Activated naive CD4-positive, alpha-beta T cell treated with anti-CD3 and anti-CD28 coated beads, Interleukin-2, amount 50 U/mL, for 72 hours (primary cell): Measurements from ENCODE around the gene MCC. TPM values are rescaled to one million over a fixed set of nuclear protein-coding genes. Genes with fewer than 3 reads are reported as not detected.

Source experiments
- ATAC-seq, 2 donors: fragments of 150-1000 bp; cut with Tn5 transposase; 2 replicates each; pipeline ENCODE4 v1.10.0; 2021; ENCODE audit warnings: mild to moderate bottlenecking in 2 of 2, moderate library complexity in 2 of 2
- DNase-seq, 2 donors: peaks; one replicate each; pipeline ENCODE4 v3.0.0; 2021 to 2022; ENCODE audit warnings: low spot score in 2 of 2
- H3K27ac Mint-ChIP-seq, 2 donors: one replicate each; pipeline ENCODE4 v1.8.0; 2022; ENCODE audit warnings: mild to moderate bottlenecking in 2 of 2, mixed read lengths in 2 of 2
- H3K36me3 Mint-ChIP-seq, 2 donors: one replicate each; pipeline ENCODE4 v1.8.0; 2022; ENCODE audit warnings: mixed read lengths in 2 of 2
- H3K9me3 Mint-ChIP-seq, 2 donors: one replicate each; pipeline ENCODE4 v1.8.0; 2022; ENCODE audit warnings: mixed read lengths in 2 of 2
- total RNA-seq, 2 donors: library from RNA; stranded (reverse); gene quantifications; one replicate each; pipeline ENCODE4 v1.2.3, GENCODE V29; 2022

Gene MCC
- total RNA-seq, 2 donors from 2014 or later = 0.89 to 3.3 TPM

GRCh38 chr5:113189291-113189690, 299.0 kb downstream of the MCC start:
- DNase-seq (no peak), ATAC-seq (no peak)
- Mint-ChIP-seq H3K36me3 (peaks cover 0 to 6% of the 10 kb centered on the region in 2 donors), H3K9me3 (peaks cover 0 to 4% of the 10 kb centered on the region in 2 donors), H3K27ac (no peak overlapping the region)

GRCh38 chr5:113188436-113188835, 299.8 kb downstream of the MCC start:
- Mint-ChIP-seq H3K27ac (peak overlapping the region in 1 of 2 donors; percentile 83), H3K9me3 (peaks cover 0 to 4% of the 10 kb centered on the region in 2 donors), H3K36me3 (no peaks in the 10 kb centered on the region)
- DNase-seq = no peak
- ATAC-seq = no peak

- ATAC-seq = no peak
- Mint-ChIP-seq H3K27ac (no peak overlapping the region), H3K36me3 (no peaks in the 10 kb centered on the region), H3K9me3 (peaks cover 0 to under 1% of the 10 kb centered on the region in 2 donors)
- no peak for DNase-seq
Observed at GRCh38 chr5:113187906-113188305, 300.3 kb downstream of the MCC start.

GRCh38 chr5:113186061-113186460, 302.2 kb downstream of the MCC start:
- Mint-ChIP-seq H3K36me3 (no peaks in the 10 kb centered on the region), H3K9me3 (no peaks in the 10 kb centered on the region), H3K27ac (no peak overlapping the region)
- ATAC-seq (no peak), DNase-seq (no peak)

- Mint-ChIP-seq H3K36me3 (no peaks in the 10 kb centered on the region), H3K27ac (no peak overlapping the region), H3K9me3 (no peaks in the 10 kb centered on the region)
- DNase-seq (no peak), ATAC-seq (no peak)
Observed at GRCh38 chr5:113183694-113184093, 304.6 kb downstream of the MCC start.

GRCh38 chr5:113182658-113183344, 305.5 kb downstream of the MCC start:
- H3K27ac Mint-ChIP-seq = no peak overlapping the region

GRCh38 chr5:113181853-113182490, 306.3 kb downstream of the MCC start:
- no peaks in the 10 kb centered on the region for H3K36me3 Mint-ChIP-seq
- peak in 1 of 2 donors; percentile 59 for ATAC-seq
- DNase-seq = no peak
- no peaks in the 10 kb centered on the region for H3K9me3 Mint-ChIP-seq
- no peak overlapping the region for H3K27ac Mint-ChIP-seq

More at GRCh38 chr5:113182658-113183344, 305.5 kb downstream of the MCC start:
- Mint-ChIP-seq H3K9me3 (no peaks in the 10 kb centered on the region), H3K36me3 (no peaks in the 10 kb centered on the region)
- ATAC-seq = no peak
- DNase-seq = no peak

- DNase-seq (no peak), ATAC-seq (no peak)
- no peak overlapping the region for H3K27ac Mint-ChIP-seq
- no peaks in the 10 kb centered on the region for H3K36me3 Mint-ChIP-seq
- no peaks in the 10 kb centered on the region for H3K9me3 Mint-ChIP-seq
Observed at GRCh38 chr5:113181409-113181808, 306.8 kb downstream of the MCC start.

GRCh38 chr5:113179156-113179555, 309.1 kb downstream of the MCC start:
- DNase-seq (no peak), ATAC-seq (no peak)
- Mint-ChIP-seq H3K36me3 (no peaks in the 10 kb centered on the region), H3K27ac (no peak overlapping the region), H3K9me3 (no peaks in the 10 kb centered on the region)

- no peaks in the 10 kb centered on the region for H3K9me3 Mint-ChIP-seq
- no peak for ATAC-seq
- H3K27ac Mint-ChIP-seq = no peak overlapping the region
- no peak for DNase-seq
- no peaks in the 10 kb centered on the region for H3K36me3 Mint-ChIP-seq
Observed at GRCh38 chr5:113178073-113178779, 310.0 kb downstream of the MCC start.

GRCh38 chr5:113177225-113177624, 311.0 kb downstream of the MCC start:
- no peak for ATAC-seq
- H3K27ac Mint-ChIP-seq = no peak overlapping the region
- DNase-seq = no peak
- no peaks in the 10 kb centered on the region for H3K9me3 Mint-ChIP-seq
- H3K36me3 Mint-ChIP-seq = no peaks in the 10 kb centered on the region

GRCh38 chr5:113176734-113177133, 311.5 kb downstream of the MCC start:
- no peak for ATAC-seq
- DNase-seq = no peak
- Mint-ChIP-seq H3K27ac (no peak overlapping the region), H3K9me3 (no peaks in the 10 kb centered on the region), H3K36me3 (no peaks in the 10 kb centered on the region)

- Mint-ChIP-seq H3K27ac (no peak overlapping the region), H3K36me3 (no peaks in the 10 kb centered on the region), H3K9me3 (no peaks in the 10 kb centered on the region)
- DNase-seq = no peak
- no peak for ATAC-seq
Observed at GRCh38 chr5:113176196-113176595, 312.1 kb downstream of the MCC start.

- H3K27ac Mint-ChIP-seq = no peak overlapping the region
- no peak for DNase-seq
- H3K9me3 Mint-ChIP-seq = no peaks in the 10 kb centered on the region
- ATAC-seq = no peak
- H3K36me3 Mint-ChIP-seq = no peaks in the 10 kb centered on the region
Observed at GRCh38 chr5:113172231-113172826, 315.9 kb downstream of the MCC start.

- Mint-ChIP-seq H3K36me3 (no peaks in the 10 kb centered on the region), H3K9me3 (no peaks in the 10 kb centered on the region), H3K27ac (no peak overlapping the region)
- DNase-seq = no peak
- no peak for ATAC-seq
Observed at GRCh38 chr5:113171520-113171919, 316.7 kb downstream of the MCC start.

GRCh38 chr5:113170707-113171106, 317.5 kb downstream of the MCC start:
- Mint-ChIP-seq H3K27ac (no peak overlapping the region), H3K9me3 (no peaks in the 10 kb centered on the region), H3K36me3 (no peaks in the 10 kb centered on the region)
- ATAC-seq (no peak), DNase-seq (no peak)

GRCh38 chr5:113169720-113170119, 318.5 kb downstream of the MCC start:
- no peak overlapping the region for H3K27ac Mint-ChIP-seq
- ATAC-seq (no peak), DNase-seq (no peak)
- no peaks in the 10 kb centered on the region for H3K36me3 Mint-ChIP-seq
- no peaks in the 10 kb centered on the region for H3K9me3 Mint-ChIP-seq
